Right atrium auricular region (tissue), 2 donors: ENCODE measurements around the gene STYX. TPM values are rescaled to one million over a fixed set of nuclear protein-coding genes. Genes with fewer than 3 reads are reported as not detected.
A peak's percentile ranks its signal among the peaks of the same experiment; 100 is the strongest.

Source experiments
- DNase-seq: peaks from one replicate; pipeline ENCODE4 v3.0.0-alpha.2; 2019; ENCODE audit warnings: low spot score
- H3K27ac ChIP-seq, 2 donors: fragments of 200-600 bp; sonication (generic); 1 replicate in 1 of 2; 2 replicates in 1 of 2; pipeline ENCODE4 v1.5.1; 2016 to 2019
- H3K27me3 ChIP-seq, 2 donors: fragments of 200-600 bp; sonication (generic); one replicate each; pipeline versions ENCODE4 v1.5.1 to v1.6.0; 2017 to 2019
- H3K36me3 ChIP-seq: fragments of 200-600 bp; sonication (generic); one replicate; pipeline ENCODE4 v1.5.1; 2016
- H3K4me1 ChIP-seq, 2 donors: fragments of 200-600 bp; sonication (generic); one replicate each; pipeline versions ENCODE4 v1.5.1 to v1.6.0; 2017 to 2019
- H3K4me3 ChIP-seq, 2 donors: fragments of 200-600 bp; sonication (generic); 1 replicate in 1 of 2; 2 replicates in 1 of 2; pipeline ENCODE4 v1.5.1; 2017 to 2019; ENCODE audit warnings: mild to moderate bottlenecking in 1 of 2, moderate library complexity in 1 of 2
- H3K9me3 ChIP-seq, 2 donors: fragments of 200-600 bp; sonication (generic); one replicate each; pipeline ENCODE4 v1.5.1; 2019
- total RNA-seq, 2 donors: library from RNA; depleted of rRNA; stranded (reverse); fragments of >200 nt; gene quantifications; one replicate each; pipeline ENCODE4 v1.1.0, GENCODE V29; 2016
- TF ChIP-seq, protein P1 (sequence below), 2 donors: fragments of 200-600 bp; sonication (generic); IDR thresholded peaks; one replicate each; pipeline ENCODE4 v1.5.1; 2019; ENCODE audit warnings: antibody characterized with exemption in 2 of 2

Gene STYX
- total RNA-seq, 2 donors from 2014 or later: 8.7 to 16.0 TPM

DNA sequence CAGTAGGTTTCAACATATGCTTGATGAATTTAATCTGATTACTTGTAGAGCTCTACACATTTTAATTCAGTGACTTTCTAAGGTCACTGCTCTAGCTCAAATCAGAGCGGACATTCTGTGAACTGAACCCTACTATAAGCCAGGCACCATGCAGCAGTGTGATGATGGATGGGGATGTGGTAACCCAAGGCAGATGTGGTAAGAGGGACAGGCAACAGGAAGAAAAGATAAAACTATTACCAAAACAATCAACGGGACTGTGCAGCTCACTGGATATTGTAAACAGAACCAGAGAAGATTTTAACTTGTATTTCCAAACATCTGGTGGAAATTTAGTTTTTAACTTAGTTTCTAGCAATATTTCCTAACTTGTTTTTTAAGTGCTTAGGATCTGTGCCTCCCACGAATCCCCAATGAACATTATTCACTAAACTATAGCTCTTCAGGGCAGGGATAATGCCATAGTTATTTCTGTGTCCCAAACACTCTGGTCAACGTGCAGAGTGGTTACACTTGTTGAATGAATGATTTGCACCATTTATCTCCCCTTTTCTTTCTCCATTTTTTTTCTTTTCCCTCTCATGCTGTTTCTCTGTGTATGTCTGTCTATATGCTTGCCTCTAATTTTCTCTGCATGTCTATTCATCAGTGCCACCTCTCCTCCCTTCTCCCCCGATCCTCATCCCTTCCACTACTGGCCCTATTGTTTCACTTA lies 37.6 kb upstream of the STYX start:
- Histone ChIP-seq H3K4me1 (peaks cover 0 to 27% of the 10 kb centered on the region in 2 donors), H3K27ac (no peak overlapping the region), H3K36me3 (no peaks in the 10 kb centered on the region), H3K4me3 (no peak overlapping the region), H3K27me3 (no peaks in the 10 kb centered on the region), H3K9me3 (no peaks in the 10 kb centered on the region)
- TF ChIP-seq, protein P1, sequence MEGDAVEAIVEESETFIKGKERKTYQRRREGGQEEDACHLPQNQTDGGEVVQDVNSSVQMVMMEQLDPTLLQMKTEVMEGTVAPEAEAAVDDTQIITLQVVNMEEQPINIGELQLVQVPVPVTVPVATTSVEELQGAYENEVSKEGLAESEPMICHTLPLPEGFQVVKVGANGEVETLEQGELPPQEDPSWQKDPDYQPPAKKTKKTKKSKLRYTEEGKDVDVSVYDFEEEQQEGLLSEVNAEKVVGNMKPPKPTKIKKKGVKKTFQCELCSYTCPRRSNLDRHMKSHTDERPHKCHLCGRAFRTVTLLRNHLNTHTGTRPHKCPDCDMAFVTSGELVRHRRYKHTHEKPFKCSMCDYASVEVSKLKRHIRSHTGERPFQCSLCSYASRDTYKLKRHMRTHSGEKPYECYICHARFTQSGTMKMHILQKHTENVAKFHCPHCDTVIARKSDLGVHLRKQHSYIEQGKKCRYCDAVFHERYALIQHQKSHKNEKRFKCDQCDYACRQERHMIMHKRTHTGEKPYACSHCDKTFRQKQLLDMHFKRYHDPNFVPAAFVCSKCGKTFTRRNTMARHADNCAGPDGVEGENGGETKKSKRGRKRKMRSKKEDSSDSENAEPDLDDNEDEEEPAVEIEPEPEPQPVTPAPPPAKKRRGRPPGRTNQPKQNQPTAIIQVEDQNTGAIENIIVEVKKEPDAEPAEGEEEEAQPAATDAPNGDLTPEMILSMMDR (IDR thresholded peaks at IDR 0.05): no peak
- DNase-seq: no peak

DNA sequence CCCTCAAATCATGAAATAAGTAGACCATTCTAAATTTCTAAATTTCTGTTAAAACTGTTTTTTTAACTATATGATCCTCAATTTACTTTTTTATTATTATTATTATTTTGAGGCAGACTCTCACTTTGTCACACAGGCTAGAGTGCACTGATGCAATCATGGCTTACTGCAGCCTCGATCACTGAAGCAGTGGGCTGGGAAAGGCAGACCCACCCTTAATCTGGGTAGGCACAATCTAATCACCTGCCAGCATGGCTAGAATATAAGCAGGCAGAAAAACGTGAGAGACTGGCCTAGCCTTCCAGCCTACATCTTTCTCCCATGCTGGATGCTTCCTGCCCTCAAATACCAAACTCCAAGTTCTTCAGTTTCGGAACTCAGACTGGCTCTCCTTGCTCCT lies 36.9 kb upstream of the STYX start:
- no peaks in the 10 kb centered on the region for H3K9me3 ChIP-seq
- H3K36me3 ChIP-seq: no peaks in the 10 kb centered on the region
- DNase-seq: no peak
- TF ChIP-seq, protein P1 (IDR thresholded peaks at IDR 0.05): no peak
- no peak overlapping the region for H3K27ac ChIP-seq
- H3K4me3 ChIP-seq: no peak overlapping the region
- no peaks in the 10 kb centered on the region for H3K27me3 ChIP-seq
- peaks cover 0 to 27% of the 10 kb centered on the region in 2 donors for H3K4me1 ChIP-seq

DNA sequence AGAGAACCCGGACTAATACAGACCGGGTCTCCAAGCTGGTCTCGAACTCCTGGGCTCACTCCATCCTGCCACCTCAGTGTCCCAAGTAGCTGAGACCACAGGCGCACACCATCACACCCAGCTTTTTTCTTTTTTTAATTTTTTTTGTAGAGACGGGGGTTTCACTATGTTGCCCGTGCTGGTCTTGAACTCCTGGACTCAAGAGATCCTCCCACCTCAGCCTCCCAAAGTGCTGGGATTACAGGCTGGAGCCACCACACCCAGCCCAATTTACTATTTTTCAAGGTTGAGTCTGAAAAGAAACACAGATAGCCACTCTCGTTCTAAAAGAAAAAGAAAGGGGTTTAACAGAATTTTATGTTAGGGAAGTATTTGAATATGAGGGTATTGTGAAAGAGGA lies 36.4 kb upstream of the STYX start:
- Histone ChIP-seq H3K4me1 (peaks cover 0 to 27% of the 10 kb centered on the region in 2 donors), H3K9me3 (no peaks in the 10 kb centered on the region), H3K27ac (no peak overlapping the region), H3K27me3 (no peaks in the 10 kb centered on the region), H3K4me3 (no peak overlapping the region), H3K36me3 (no peaks in the 10 kb centered on the region)
- TF ChIP-seq, protein P1 (IDR thresholded peaks at IDR 0.05): no peak
- DNase-seq: no peak

DNA sequence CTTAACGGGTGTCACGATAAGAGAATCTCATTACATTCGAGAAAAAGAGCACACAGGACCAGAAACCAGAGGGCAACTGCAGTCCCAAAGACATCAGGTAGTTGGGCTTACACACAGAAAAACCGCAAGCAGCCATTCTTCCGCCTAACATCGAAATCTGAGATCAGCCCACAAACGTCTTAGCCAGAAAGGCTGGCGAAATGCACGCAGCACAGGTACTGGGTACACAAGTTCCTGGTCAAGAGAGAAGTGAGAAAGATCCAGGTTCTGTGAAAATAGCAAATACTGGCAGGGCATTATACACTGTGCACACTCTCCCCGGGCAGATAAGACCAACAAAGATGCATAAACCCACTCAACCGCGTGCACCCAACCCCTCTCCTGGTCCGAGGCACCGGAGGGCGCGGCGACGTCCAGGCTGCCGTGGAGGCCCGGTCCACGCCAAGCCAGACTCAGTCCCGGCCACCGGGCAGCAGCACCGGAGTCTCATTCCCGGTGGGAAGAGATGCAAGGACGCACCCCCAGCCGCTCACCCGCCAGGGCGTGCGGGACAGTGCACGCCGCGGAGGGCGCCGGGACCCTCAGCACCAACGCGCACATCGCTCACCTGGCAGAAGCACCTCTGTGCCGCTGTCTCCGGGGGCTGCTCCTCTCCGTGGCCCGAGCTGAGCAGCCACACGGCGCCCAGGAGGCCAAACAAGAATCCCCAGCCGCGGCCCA lies 35.0 kb upstream of the STYX start:
- no peak for DNase-seq
- Histone ChIP-seq H3K9me3 (no peaks in the 10 kb centered on the region), H3K4me3 (peak overlapping the region; percentile 77 to 95), H3K27me3 (no peaks in the 10 kb centered on the region), H3K27ac (peak overlapping the region; percentile 96 to 99), H3K4me1 (peaks cover 0 to 27% of the 10 kb centered on the region in 2 donors), H3K36me3 (no peaks in the 10 kb centered on the region)
- TF ChIP-seq, protein P1 (IDR thresholded peaks at IDR 0.05): no peak

DNA sequence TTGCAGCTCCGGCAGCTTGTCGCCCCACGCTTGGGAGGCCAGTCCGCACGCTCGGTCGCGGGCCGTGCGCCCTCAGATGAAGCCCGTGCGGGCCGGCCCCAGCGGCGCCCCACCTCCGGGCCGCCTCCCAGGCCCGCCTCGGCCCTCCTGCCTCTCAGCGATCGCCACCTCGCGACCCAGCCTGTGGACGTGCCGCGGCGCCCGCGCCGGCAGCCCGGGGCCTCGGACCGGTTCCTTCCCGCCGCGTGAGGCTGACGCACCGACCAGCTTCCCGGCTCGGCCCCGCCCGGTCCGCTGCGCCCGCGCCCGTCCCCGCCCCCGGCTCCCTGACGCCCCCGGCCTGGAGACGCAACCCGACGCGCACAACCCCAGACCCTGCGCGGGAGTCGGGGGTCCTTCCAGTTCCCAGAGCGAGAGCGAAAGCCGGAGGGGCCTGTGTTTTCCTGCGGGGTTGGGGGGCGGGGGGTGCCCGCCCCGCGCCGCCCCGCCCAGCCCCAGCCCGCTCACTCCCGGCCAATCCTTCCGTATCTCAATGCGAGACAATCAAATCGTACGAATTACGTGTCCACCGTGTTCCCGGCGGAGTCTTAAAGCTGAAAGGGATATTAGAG lies 34.4 kb upstream of the STYX start, which contains the start of gene ERO1A:
Gene ERO1A, minus strand, starts transcription at position 78 of the 611 bp plus-strand sequence. Its CDS starts 77 bp downstream, at position 1.
- H3K27ac ChIP-seq: peak within 1 kb of the TSS; percentile 96 to 99
- no peaks in the 10 kb centered on the region for H3K27me3 ChIP-seq
- DNase-seq: peak; percentile 83
- H3K9me3 ChIP-seq: no peaks in the 10 kb centered on the region
- TF ChIP-seq, protein P1 (IDR thresholded peaks at IDR 0.05): no peak
- peak within 1 kb of the TSS; percentile 77 to 95 for H3K4me3 ChIP-seq
- H3K4me1 ChIP-seq: peaks cover 0 to 27% of the 10 kb centered on the region in 2 donors
- no peaks in the 10 kb centered on the region for H3K36me3 ChIP-seq
